Stimulated activated CD8-positive, alpha-beta memory T cell treated with anti-CD3 and anti-CD28 coated beads, Interleukin-2, amount 100 ng/mL, for 1 hour (primary cell): Measurements from ENCODE around the gene ATP8B4.
"Not testable (repeated sequence)": the region's sequence is repeated elsewhere in the genome, so short reads cannot be mapped to it uniquely, and the experiment has no call there.

Experiments used
- DNase-seq, 2 donors: peaks; one replicate each; pipeline ENCODE4 v3.0.0-alpha.2; 2020; ENCODE audit warnings: low read depth in 2 of 2

ATP8B4 gene

DNA sequence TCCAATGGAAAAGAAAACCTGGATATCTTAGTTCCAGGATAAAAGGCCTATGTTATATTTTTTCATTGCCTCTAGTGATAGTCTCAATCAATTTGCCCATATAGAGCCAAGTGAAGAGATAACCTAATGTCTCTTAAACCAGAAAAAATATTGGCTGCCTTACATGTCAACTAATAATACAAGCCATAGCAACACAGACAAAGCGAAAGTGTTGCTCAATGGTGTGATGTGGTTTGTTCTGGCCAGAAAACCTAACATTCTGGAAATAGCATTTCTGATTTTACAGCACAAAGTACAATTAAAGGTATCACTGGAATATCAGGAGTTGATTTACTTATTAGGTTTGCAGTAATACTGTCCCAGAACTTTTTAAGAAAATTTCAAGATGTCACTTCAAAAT lies 101.5 kb downstream of the ATP8B4 start:
- DNase-seq, result no peak

DNA sequence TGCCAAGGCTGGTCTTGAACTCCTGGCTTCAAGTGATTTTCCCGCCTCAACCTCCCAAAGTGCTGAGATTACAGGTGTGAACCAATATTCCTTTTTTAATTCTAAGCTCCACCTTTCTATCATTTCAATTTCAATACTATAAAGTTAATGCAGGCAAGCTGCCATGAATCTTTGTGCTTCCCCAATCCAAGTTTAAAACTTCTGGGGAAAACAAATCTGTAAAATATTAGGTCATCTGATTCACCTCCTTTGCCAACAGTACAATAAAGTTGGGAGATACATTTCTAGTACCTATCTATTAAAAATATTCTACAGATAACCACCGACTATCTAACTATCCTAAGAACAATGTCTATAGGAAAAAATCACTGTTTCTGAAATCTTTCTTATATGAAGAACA lies 102.1 kb downstream of the ATP8B4 start:
- no peak for DNase-seq

- DNase-seq, result no peak
Measured at GRCh38 chr15:50012790-50013189, 106.2 kb downstream of the ATP8B4 start.

DNA sequence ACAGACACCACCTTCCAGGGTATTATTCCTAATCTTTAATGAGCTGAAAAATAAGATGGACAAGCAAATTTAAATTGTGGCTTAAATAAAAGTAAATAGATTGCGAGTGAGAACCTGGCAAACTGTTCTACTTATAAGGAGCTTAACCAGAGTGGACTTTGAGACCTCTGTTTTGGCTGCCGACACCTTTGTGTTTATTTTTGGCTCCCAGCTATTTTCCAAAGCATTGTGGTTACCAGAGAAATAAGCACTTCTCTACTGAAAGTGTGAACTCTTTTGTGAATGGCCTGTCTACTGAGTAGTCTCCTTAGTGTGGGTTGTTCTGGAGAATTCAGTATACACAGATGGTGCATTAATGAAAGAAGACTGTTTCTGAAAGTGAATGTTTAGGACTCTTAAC lies 109.4 kb downstream of the ATP8B4 start:
- DNase-seq, result no peak

- peak; percentile 28 to 36 for DNase-seq
Measured at GRCh38 chr15:50003786-50004334, 115.2 kb downstream of the ATP8B4 start.

- no peak for DNase-seq
Measured at GRCh38 chr15:49991587-49991986, 127.4 kb downstream of the ATP8B4 start.

DNA sequence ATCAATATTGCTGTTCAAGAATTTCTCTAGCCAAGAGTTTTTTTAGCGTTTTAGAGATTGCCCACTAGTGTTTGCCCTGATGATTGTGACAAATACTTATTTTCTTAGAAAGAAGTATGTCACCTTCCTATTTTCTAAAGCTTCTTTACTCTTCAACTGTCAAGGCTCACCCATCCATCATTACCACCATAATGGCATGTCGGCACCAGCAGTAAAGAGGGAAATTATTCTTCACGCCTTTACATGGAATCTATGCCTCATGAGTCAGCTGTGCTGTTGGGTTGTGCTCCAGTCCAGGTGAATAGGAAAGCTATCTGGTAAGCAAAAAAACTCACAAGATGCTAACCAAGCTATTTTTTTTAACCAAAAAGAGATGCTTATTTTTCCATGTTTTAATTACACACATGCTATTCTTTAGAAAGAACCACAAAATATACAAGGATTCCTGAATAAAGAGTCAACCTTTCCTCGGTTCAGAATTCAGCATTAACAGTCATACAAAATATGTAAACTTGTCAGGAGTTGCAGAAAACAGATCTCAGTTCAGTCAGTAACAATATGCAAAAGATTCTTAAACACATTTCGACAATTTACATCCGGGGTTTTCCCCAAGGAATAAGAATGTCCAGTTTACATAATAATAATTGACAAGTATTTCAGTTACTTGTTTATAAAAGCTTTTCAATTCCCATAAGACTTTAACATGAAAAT lies 128.0 kb downstream of the ATP8B4 start:
- DNase-seq, result no peak

DNA sequence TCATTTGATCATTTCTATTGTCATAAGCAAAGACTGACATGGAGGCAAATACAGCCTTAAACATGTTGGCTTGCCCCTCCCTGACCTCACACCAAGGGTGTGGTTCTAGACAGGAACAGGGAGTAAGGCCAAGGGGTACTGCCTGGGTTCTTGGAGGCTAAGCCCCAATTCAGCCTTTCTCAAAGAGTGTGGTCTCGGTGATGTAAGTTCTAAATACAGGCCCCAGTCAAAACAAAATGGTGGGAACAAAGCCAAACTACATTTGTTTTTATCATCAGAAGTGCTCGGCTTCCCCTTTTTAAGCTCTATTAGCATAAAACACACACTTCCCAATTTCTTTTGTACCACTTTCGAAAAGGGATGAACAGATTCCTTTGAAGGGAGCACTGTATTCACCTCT lies 129.5 kb downstream of the ATP8B4 start:
- no peak for DNase-seq

- no peak for DNase-seq
Measured at GRCh38 chr15:49988766-49989165, 130.3 kb downstream of the ATP8B4 start.

- DNase-seq, result no peak
Measured at GRCh38 chr15:49987896-49988295, 131.1 kb downstream of the ATP8B4 start.

DNA sequence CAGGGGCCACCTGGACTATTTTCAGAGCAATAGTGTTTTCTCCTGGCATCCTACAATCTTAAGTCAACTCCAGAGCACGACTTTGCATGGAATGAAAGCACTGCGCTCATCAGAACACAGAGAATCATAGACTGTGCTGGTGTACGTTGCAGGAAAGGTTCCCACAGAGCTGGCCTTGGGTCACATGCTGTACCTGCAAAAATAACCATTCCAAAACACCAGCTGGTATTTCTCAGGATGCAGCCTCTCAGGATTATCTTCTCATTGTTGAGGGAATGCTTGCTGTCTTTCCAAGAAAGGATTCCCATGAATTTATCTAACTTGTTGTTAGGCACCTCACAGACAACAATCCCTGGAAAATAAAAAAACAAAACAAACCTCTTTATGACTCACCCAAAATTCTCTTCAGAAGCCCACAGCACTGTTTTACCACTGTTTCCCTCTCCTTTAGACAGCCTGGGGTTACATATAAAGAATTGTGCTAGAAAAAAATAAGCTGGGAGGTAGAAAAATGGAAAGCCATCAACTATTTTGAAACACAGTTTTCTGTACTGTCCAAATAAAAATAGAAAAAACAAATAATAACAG lies 131.7 kb downstream of the ATP8B4 start:
- DNase-seq, result no peak

- no peak for DNase-seq
Measured at GRCh38 chr15:49986326-49986725, 132.7 kb downstream of the ATP8B4 start.

GRCh38 chr15:49985463-49985862 lies 133.6 kb downstream of the ATP8B4 start:
- no peak for DNase-seq

- DNase-seq, result no peak
Measured at GRCh38 chr15:49984436-49984835, 134.6 kb downstream of the ATP8B4 start.

- no peak for DNase-seq
Measured at GRCh38 chr15:49982584-49982983, 136.4 kb downstream of the ATP8B4 start.

- no peak for DNase-seq
Measured at GRCh38 chr15:49979705-49980382, 139.2 kb downstream of the ATP8B4 start.

DNA sequence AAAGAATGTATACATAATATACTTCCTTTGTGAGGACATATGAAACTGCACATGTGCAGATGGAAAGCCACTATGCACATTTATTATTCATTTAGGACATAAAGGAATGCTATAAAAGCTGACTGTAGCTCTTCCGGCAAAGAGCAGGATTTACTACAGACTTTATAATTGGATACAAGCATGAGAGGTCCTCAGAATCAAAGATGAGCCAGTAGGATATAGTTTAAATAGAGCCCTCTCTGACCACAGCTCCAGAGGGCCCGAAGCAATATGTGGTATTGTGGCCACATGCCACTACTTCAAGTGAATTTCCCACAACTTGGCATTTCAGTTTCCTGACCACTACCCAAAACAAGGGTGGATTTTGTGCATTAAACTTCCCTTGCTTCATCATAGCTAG lies 140.9 kb downstream of the ATP8B4 start:
- DNase-seq, result no peak

GRCh38 chr15:49977306-49977705 lies 141.7 kb downstream of the ATP8B4 start:
- no peak for DNase-seq

- DNase-seq, result no peak
Measured at GRCh38 chr15:49964551-49964950, 154.5 kb downstream of the ATP8B4 start.

- no peak for DNase-seq
Measured at GRCh38 chr15:49964061-49964460, 155.0 kb downstream of the ATP8B4 start.

GRCh38 chr15:49963033-49963772 lies 155.8 kb downstream of the ATP8B4 start:
- DNase-seq, result not testable (repeated sequence)

DNA sequence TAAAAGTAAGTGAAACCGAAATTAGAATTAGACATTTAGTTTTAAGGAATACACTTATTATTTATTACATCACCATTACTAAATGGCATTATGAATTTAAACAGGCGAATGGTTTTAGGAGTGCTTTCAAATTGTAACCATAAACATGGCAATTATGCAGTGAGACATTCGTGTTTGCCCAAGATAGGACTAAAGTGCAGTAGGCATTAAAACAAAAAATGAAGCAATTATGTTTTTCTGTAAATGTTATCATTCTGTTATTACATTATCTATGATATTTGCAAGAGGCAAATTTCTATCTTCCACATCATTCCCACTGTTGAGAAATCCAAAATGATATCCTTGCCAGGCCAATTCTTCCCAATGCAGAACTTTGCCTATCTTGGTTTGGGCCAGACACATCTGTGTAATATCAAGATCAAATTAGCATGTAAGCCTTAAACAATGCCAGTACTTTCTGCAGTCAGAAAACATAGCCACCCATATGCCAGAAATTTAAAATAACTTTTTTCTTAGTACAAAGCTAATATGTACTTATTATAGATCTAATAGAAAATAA lies 156.9 kb downstream of the ATP8B4 start:
- DNase-seq, result no peak
